Upper lobe of left lung (tissue), 6 donors: ENCODE results near the gene REEP6. TPM values are rescaled to one million over a fixed set of nuclear protein-coding genes. Genes with fewer than 3 reads are reported as not detected.

Experiments used
- ATAC-seq, 2 donors: fragments of 200-7000 bp; cut with Tn5 transposase; one replicate each; pipeline ENCODE4 v1.9.1; 2022; ENCODE audit warnings: mild to moderate bottlenecking in 2 of 2, moderate library complexity in 2 of 2; ENCODE audit not compliant: low FRiP score in 2 of 2
- DNase-seq, 2 donors: peaks; one replicate each; pipeline ENCODE4 v3.0.0-alpha.2; 2019 to 2020
- H3K27ac ChIP-seq, 4 donors: fragments of 200-600 bp; sonication (generic); one replicate each; pipeline ENCODE4 v1.5.1; 2016 to 2019
- H3K27me3 ChIP-seq, 4 donors: fragments of 200-600 bp; sonication (generic); one replicate each; pipeline ENCODE4 v1.5.1; 2017 to 2019
- H3K36me3 ChIP-seq, 4 donors: fragments of 200-600 bp; sonication (generic); one replicate each; pipeline ENCODE4 v1.5.1; 2016 to 2019
- H3K4me1 ChIP-seq, 4 donors: fragments of 200-600 bp; sonication (generic); one replicate each; pipeline ENCODE4 v1.5.1; 2018 to 2019
- H3K4me3 ChIP-seq, 4 donors: fragments of 200-600 bp; sonication (generic); one replicate each; pipeline ENCODE4 v1.5.1; 2017 to 2019; ENCODE audit warnings: mild to moderate bottlenecking in 2 of 4, moderate library complexity in 1 of 4
- H3K9me3 ChIP-seq, 4 donors: fragments of 200-600 bp; sonication (generic); one replicate each; pipeline ENCODE4 v1.5.1; 2018 to 2019
- CTCF ChIP-seq, 6 experiments: fragments of 450-650 bp in 4 of 6; fragments of 200-600 bp in 2 of 6; sonication (generic) in 2 of 6; IDR thresholded peaks; one replicate each; pipeline ENCODE4 v1.5.1; 2016 to 2019; ENCODE audit warnings: antibody characterized with exemption in 6 of 6
- EP300 ChIP-seq, 4 donors: sonication (generic); formaldehyde crosslinking; IDR thresholded peaks; one replicate each; pipeline ENCODE4 v1.5.1; 2017; ENCODE audit warnings: antibody characterized with exemption in 4 of 4, control low read depth in 2 of 4
- POLR2A ChIP-seq, 4 donors: fragments of 450-650 bp; IDR thresholded peaks; one replicate each; pipeline ENCODE4 v1.5.1; 2016 to 2017; ENCODE audit warnings: antibody characterized with exemption in 4 of 4, mild to moderate bottlenecking in 2 of 4
- POLR2AphosphoS5 ChIP-seq, 2 donors: sonication (generic); formaldehyde crosslinking; IDR thresholded peaks; one replicate each; pipeline ENCODE4 v1.5.1; 2017; ENCODE audit warnings: antibody characterized with exemption in 2 of 2
- WGBS, 2 donors: methylation state at CpG; one replicate each; pipeline ENCODE4 v1.1.5; 2017 to 2018; 5-methylcytosine and 5-hydroxymethylcytosine counted together
- total RNA-seq, 6 donors: library from RNA; depleted of rRNA in 4 of 6; stranded (reverse); fragments of >200 nt in 4 of 6; gene quantifications; one replicate each; pipeline versions ENCODE4 v1.1.0 to v1.2.1, GENCODE V29; 2016 to 2021
- donor health status: DM: no; HTN: no; CAD: no; lungs with moderate emphysema.
- donor health status: DM: no; HTN: yes; CAD: no; lungs with severe emphysema.

REEP6 gene
- total RNA-seq, 6 donors from 2014 or later, result 2.0 to 7.8 (median 3.1) TPM

- Histone ChIP-seq H3K27ac (no peak overlapping the region), H3K36me3 (no peaks in the 10 kb centered on the region), H3K4me1 (peaks cover 7 to 12% (median 9%) of the 10 kb centered on the region in 4 donors), H3K9me3 (no peaks in the 10 kb centered on the region), H3K4me3 (no peak overlapping the region), H3K27me3 (no peaks in the 10 kb centered on the region)
- ATAC-seq, result no peak
- peak in 1 of 2 donors; percentile 86 for DNase-seq
- TF ChIP-seq POLR2AphosphoS5 (IDR thresholded peaks at IDR 0.05) (no peak), POLR2A (IDR thresholded peaks at IDR 0.05) (no peak), EP300 (IDR thresholded peaks at IDR 0.05) (no peak), CTCF (IDR thresholded peaks at IDR 0.05) (no peak)
- whole genome bisulfite sequencing, 2 donors, result 93 to 94% methylated on average over 33 to 62 of the region's 77 CpGs
Observed at GRCh38 chr19:1483131-1483978, 7.6 kb upstream of the REEP6 start.

- ATAC-seq (no peak), DNase-seq (no peak)
- Histone ChIP-seq H3K4me3 (no peak overlapping the region), H3K9me3 (no peaks in the 10 kb centered on the region), H3K27me3 (no peaks in the 10 kb centered on the region), H3K36me3 (no peaks in the 10 kb centered on the region), H3K4me1 (peaks cover 5 to 6% (median 6%) of the 10 kb centered on the region in 4 donors), H3K27ac (no peak overlapping the region)
- TF ChIP-seq EP300 (IDR thresholded peaks at IDR 0.05) (no peak), POLR2A (IDR thresholded peaks at IDR 0.05) (no peak), CTCF (IDR thresholded peaks at IDR 0.05) (no peak), POLR2AphosphoS5 (IDR thresholded peaks at IDR 0.05) (no peak)
- WGBS, 2 donors, result 91 to 95% methylated on average over 11 to 15 of the region's 23 CpGs
Observed at GRCh38 chr19:1483979-1484428, 7.0 kb upstream of the REEP6 start.

GRCh38 chr19:1486720-1487575 lies 4.0 kb upstream of the REEP6 start:
- Histone ChIP-seq H3K36me3 (no peaks in the 10 kb centered on the region), H3K4me3 (no peak overlapping the region), H3K9me3 (no peaks in the 10 kb centered on the region), H3K4me1 (peaks cover 14 to 20% (median 19%) of the 10 kb centered on the region in 4 donors), H3K27me3 (no peaks in the 10 kb centered on the region), H3K27ac (no peak overlapping the region)
- DNase-seq (peak in 1 of 2 donors; percentile 84), ATAC-seq (no peak)
- WGBS, 2 donors, result 93 to 94% methylated on average over 17 to 56 of the region's 56 CpGs
- TF ChIP-seq POLR2A (IDR thresholded peaks at IDR 0.05) (no peak), CTCF (IDR thresholded peaks at IDR 0.05) (no peak), EP300 (IDR thresholded peaks at IDR 0.05) (no peak)

- DNase-seq (peak in 1 of 2 donors; percentile 83), ATAC-seq (no peak)
- Histone ChIP-seq H3K36me3 (no peaks in the 10 kb centered on the region), H3K27ac (no peak overlapping the region), H3K4me3 (no peak overlapping the region), H3K27me3 (no peaks in the 10 kb centered on the region), H3K9me3 (no peaks in the 10 kb centered on the region), H3K4me1 (peaks cover 14 to 21% (median 19%) of the 10 kb centered on the region in 4 donors)
- no peak for TF ChIP-seq CTCF (IDR thresholded peaks at IDR 0.05)
- no peak for TF ChIP-seq POLR2A (IDR thresholded peaks at IDR 0.05)
- TF ChIP-seq POLR2AphosphoS5 (IDR thresholded peaks at IDR 0.05), result no peak
- no peak for TF ChIP-seq EP300 (IDR thresholded peaks at IDR 0.05)
- WGBS, 2 donors, result 88 to 92% methylated on average over 8 to 39 of the region's 40 CpGs
Observed at GRCh38 chr19:1487576-1488281, 3.3 kb upstream of the REEP6 start.
